Measurements from ENCODE around the gene SREK1IP1.

SREK1IP1 gene

DNA sequence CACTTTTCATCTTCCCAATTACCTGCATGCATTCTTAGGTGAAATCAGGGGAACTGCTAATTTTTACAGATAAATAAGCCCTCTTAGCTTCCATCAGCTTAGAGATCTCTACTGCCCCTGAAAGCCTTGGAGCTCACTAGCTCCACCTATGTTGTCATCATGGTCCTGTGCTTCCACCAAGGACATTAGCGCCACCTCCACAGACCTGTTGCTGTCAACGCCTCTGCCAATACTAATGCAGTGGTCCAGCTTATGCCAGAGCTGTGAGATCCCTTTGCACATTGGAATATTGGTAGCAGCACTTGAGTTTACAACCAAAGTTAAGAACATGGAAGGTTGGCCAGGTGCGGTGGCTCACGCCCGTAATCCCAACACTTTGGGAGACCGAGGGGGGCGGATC lies 85.9 kb downstream of the SREK1IP1 start:
- no peak overlapping the region for H3K4me3 ChIP-seq (ENCODE audit: low read depth, low read length)
- in situ Hi-C loops (cut with HindIII; ENCODE audit: low sequenced_read_pairs) = no loop called here
- DNase-seq (ENCODE audit: low read depth, low spot score) = no peak
- TF ChIP-seq, protein P1, sequence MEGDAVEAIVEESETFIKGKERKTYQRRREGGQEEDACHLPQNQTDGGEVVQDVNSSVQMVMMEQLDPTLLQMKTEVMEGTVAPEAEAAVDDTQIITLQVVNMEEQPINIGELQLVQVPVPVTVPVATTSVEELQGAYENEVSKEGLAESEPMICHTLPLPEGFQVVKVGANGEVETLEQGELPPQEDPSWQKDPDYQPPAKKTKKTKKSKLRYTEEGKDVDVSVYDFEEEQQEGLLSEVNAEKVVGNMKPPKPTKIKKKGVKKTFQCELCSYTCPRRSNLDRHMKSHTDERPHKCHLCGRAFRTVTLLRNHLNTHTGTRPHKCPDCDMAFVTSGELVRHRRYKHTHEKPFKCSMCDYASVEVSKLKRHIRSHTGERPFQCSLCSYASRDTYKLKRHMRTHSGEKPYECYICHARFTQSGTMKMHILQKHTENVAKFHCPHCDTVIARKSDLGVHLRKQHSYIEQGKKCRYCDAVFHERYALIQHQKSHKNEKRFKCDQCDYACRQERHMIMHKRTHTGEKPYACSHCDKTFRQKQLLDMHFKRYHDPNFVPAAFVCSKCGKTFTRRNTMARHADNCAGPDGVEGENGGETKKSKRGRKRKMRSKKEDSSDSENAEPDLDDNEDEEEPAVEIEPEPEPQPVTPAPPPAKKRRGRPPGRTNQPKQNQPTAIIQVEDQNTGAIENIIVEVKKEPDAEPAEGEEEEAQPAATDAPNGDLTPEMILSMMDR (IDR thresholded peaks at IDR 0.05; ENCODE audit: low read depth, low read length) = no peak

DNA sequence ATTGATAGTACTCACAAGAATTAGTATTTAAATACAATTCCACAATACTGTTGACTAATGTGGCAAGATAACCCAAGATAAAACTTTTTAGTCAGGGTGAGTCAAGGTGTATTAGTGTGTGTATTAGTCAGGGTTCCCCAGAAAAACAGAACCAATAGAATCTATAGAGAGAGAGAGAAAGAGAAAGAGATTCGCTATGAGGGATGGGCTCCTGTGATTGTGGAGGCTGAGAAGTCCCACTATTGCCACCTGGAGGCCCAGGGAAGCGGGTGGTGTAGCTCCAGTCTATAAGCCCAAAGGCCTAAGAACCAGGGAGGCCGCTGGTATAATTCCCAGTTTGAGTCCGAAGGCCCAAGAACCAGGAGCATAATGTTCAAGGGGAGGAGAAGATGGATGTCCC lies 88.2 kb downstream of the SREK1IP1 start:
- no peak overlapping the region for H3K4me3 ChIP-seq (ENCODE audit: low read depth, low read length)
- TF ChIP-seq, protein P1 (IDR thresholded peaks at IDR 0.05; ENCODE audit: low read depth, low read length) = peak; percentile 21
- in situ Hi-C loops (cut with HindIII; ENCODE audit: low sequenced_read_pairs) = no loop called here
- no peak for DNase-seq (ENCODE audit: low read depth, low spot score)

DNA sequence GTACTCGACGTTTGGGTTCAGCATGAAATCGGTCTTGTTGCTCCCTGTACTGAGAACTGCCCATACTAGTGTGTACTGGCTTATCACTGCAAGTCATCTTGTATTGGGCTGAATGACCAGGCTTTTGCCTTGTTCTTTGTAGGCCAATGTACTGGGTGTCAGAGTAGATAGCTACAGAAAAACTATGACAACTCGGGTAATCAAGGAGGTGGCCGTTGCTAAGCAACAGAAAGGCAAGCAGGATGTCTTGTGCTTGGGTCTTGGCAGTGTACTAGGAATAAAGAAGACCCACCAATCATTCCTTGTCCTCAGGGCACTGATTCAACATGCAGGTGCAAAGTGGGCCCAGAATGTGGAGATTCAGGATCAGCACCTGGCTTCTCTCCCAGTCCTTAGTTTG lies 90.1 kb downstream of the SREK1IP1 start:
- in situ Hi-C loops (cut with HindIII; ENCODE audit: low sequenced_read_pairs) = no loop called here
- TF ChIP-seq, protein P1 (IDR thresholded peaks at IDR 0.05; ENCODE audit: low read depth, low read length) = no peak

DNA sequence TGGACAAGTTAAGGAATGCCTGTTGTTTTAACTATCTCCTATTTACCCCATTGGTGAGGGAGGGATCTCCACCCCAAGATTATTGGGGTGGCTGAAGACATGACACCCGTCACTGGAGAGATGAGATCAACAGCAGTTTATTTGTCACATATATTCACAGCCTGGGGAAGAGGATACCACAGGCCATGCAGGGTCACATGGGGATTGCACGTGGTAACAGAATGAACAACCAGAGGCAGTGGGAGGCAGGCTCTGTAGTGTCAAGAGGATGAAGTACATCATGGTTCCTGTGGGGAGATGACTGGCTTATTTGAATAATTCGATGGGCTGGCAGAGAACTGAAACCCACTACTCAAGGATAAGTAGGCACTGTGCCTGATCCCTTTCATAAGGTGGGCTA lies 96.8 kb downstream of the SREK1IP1 start:
- H3K4me3 ChIP-seq (ENCODE audit: low read depth, low read length) = no peak overlapping the region
- no peak for DNase-seq (ENCODE audit: low read depth, low spot score)
- in situ Hi-C loops (cut with HindIII; ENCODE audit: low sequenced_read_pairs) = no loop called here
- TF ChIP-seq, protein P1 (IDR thresholded peaks at IDR 0.05; ENCODE audit: low read depth, low read length) = no peak

More for the DNA sequence above, 90.1 kb downstream of the SREK1IP1 start:
- DNase-seq (ENCODE audit: low read depth, low spot score) = no peak
- H3K4me3 ChIP-seq (ENCODE audit: low read depth, low read length) = no peak overlapping the region

DNA sequence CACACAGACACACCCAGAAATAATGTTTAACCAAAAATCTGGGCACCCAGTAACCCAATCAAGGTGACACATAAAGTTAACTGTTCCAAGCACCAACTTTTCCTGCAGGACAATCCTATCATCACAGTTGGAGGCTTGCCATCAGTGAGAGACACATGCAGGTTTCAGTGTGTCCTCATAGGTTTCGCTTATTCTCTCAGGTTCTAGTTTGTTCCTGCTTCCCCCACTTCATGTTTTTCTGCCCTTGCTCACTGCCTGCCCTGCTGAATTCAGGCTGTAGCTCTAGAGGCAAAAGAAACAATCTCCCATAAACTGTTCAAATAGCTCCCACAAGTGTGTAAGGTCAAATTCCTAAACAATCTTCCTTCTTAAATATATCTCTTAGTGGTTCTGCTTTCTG lies 98.2 kb downstream of the SREK1IP1 start:
- no peak overlapping the region for H3K4me3 ChIP-seq (ENCODE audit: low read depth, low read length)
- in situ Hi-C loops (cut with HindIII; ENCODE audit: low sequenced_read_pairs) = no loop called here
- TF ChIP-seq, protein P1 (IDR thresholded peaks at IDR 0.05; ENCODE audit: low read depth, low read length) = no peak

More for the DNA sequence above, 98.2 kb downstream of the SREK1IP1 start:
- DNase-seq (ENCODE audit: low read depth, low spot score) = no peak

All from astrocyte of the spinal cord (primary cell).